Measurements from ENCODE around the gene SPTBN1.

The SPTBN1 gene

GRCh38 chr2:54555318-54555837, 99.3 kb downstream of the SPTBN1 start:
- DNase-seq (ENCODE audit: low read depth) = no peak

DNA sequence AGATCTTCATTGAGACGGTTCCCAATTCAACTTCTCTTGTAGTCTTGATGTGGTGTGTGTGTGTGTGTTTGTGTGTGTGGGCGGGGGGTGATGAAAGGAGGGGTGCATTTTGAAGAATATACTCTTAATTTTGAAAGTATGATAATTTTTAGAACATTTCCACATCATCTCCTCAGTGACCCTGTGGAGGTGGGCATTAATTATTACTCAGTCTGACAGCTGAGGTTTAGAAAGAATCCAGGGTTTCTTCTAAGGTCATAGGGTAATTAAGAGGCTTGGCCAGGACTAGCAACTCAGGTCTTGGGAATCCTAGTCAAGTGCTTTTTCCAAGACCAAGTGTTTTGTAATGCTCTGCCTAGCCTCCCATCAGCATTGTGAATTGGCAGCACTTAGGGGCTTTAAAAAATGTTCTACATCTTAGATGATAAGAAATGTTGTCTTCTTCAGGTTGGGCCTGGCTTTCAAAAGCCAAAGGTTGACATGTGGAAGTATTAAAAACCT, 100.5 kb downstream of the SPTBN1 start:
- DNase-seq (ENCODE audit: low read depth) = no peak

- DNase-seq (ENCODE audit: low read depth) = no peak
Observed at GRCh38 chr2:54557211-54557600, 101.1 kb downstream of the SPTBN1 start.

GRCh38 chr2:54557601-54558187, 101.6 kb downstream of the SPTBN1 start:
- DNase-seq (ENCODE audit: low read depth) = peak; percentile 64

GRCh38 chr2:54558188-54559005, 102.3 kb downstream of the SPTBN1 start:
- DNase-seq (ENCODE audit: low read depth) = peak; percentile 59

- no peak for DNase-seq (ENCODE audit: low read depth)
Observed at GRCh38 chr2:54559006-54559445, 102.9 kb downstream of the SPTBN1 start.

DNA sequence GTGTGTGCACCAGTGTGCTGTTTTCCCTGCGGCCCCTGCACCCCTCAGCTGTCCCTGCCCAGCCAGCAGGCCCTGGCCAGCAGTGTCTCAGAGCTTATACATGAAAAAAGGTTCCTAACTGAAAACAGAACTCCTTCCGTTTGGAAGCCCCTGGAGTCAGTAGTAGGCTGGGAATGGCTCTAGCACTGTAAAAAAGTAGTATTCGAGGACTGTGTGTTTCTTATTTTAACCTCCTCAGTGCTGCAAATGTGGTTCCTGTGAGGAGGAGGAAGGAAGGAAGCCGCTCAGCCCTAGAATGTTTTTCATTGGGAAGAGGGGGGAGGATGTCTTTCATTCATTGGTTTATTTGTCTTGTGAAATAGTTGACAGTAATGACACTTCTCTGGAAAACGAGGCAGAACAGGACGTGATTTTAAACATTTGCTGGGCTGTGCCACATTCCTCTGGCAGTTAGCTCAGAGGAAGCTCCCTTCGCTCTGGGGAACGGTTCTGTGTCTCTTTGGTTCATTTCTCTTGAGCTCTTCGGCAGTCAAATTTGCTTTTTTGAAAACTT, 103.5 kb downstream of the SPTBN1 start:
- DNase-seq (ENCODE audit: low read depth) = no peak

- DNase-seq (ENCODE audit: low read depth) = no peak
Observed at GRCh38 chr2:54560146-54560881, 104.2 kb downstream of the SPTBN1 start.

- DNase-seq (ENCODE audit: low read depth) = no peak
Observed at GRCh38 chr2:54561010-54561409, 104.9 kb downstream of the SPTBN1 start.

- no peak for DNase-seq (ENCODE audit: low read depth)
Observed at GRCh38 chr2:54564439-54564838, 108.3 kb downstream of the SPTBN1 start.

GRCh38 chr2:54565551-54565950, 109.4 kb downstream of the SPTBN1 start:
- no peak for DNase-seq (ENCODE audit: low read depth)

- no peak for DNase-seq (ENCODE audit: low read depth)
Observed at GRCh38 chr2:54566896-54567295, 110.8 kb downstream of the SPTBN1 start.

DNA sequence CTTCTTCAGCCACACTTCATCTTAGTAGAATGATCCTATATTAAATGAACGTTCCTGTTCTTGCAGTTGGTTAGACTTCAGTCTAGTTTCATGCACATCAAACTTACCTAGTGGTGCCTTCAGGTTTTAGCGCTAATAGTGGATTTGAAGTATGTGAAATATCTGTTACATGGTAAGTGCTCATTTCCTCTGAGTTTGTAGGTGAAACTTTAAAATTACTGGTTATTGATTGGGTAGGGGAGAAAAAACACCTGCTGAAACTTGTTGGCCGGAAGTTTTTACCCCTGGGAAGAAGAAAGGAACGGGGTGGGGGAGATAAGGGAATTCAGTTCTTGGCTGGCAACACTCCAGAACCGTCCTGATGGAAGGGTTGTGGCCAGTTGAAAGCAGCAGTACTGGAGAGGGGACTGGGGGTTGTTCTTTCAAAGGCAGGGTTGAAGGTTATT, 112.8 kb downstream of the SPTBN1 start:
- DNase-seq (ENCODE audit: low read depth) = no peak

DNA sequence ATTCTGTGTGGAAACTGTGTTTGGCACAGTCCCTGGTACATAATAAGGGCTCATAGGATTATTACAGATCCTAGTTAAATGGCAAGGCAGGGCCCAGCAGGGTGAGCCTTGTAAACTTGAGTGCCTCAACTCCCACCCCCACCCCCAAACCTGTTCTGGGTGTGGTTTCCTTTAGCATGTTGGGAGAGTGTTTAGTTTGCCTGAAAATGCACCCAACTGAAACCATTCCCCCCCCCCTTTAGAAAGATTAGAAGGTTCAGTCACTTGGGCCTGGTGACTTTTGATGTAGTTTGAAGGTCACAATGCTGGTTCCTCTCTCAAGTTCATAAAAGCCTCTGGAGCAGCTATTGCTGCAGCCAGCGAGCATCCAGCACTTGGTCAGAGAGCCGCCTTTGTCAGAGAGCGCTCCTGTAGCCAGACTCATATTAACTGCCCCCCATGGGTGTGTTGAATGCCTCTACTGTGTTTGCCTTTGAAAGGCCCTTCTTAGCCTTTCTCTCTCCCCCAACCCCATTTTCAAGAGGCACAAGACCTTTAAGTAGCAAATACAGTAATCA, 113.7 kb downstream of the SPTBN1 start:
- DNase-seq (ENCODE audit: low read depth) = no peak

- no peak for DNase-seq (ENCODE audit: low read depth)
Observed at GRCh38 chr2:54570321-54570855, 114.3 kb downstream of the SPTBN1 start.

DNA sequence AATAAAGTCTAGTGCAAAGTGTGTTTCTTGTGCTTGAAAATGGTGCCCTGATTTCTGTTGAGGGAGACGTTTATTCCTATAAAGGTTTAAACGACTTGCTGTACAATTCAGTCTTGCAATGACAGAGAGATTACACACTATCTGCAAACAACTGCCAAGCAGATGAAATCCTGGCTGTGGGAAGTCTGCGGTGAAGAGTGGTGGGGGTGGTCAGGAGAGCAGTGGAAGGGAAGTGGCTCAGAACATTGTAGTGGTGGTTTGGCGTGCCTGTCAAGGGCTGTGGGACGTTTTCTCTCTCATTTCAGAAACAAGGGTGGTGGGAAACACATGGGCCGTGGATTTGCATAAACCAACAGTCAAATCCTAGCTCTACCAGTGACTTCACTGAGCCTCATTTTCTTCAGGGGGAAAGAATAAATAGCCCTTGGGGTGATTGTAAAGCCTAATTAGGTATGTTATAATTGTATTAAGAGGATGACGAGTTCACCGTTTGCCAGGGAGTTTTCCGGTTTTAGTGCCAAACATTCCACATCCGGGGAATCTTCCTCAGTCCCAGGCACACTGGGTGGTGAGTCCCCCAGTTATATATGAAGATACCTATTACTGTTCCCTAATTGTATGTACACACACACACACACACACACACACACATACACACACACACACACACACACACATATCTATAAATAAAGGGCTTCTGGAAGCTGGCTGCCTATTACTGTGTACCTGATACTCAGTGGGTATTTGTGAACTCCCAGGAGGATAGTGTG, 115.0 kb downstream of the SPTBN1 start:
- peak; percentile 52 for DNase-seq (ENCODE audit: low read depth)

GRCh38 chr2:54572262-54572635, 116.1 kb downstream of the SPTBN1 start:
- DNase-seq (ENCODE audit: low read depth) = no peak

- DNase-seq (ENCODE audit: low read depth) = peak; percentile 36
Observed at GRCh38 chr2:54572636-54573536, 116.8 kb downstream of the SPTBN1 start.

- DNase-seq (ENCODE audit: low read depth) = no peak
Observed at GRCh38 chr2:54573537-54573919, 117.4 kb downstream of the SPTBN1 start.
